HG03558 (cell line): ENCODE measurements around the gene ASIC3.

Experiments
- ATAC-seq: cut with Tn5 transposase; IDR thresholded peaks from one replicate; pipeline ENCODE4 v1.9.1; 2021; ENCODE audit warnings: moderate number of reproducible peaks; ENCODE audit not compliant: unreplicated experiment; ENCODE audit errors: extremely low read depth

The ASIC3 gene

GRCh38 chr7:151082141-151083070, 34.1 kb downstream of the ASIC3 start:
- no peak for ATAC-seq

GRCh38 chr7:151083071-151083823, 34.9 kb downstream of the ASIC3 start, which contains the start of gene TMUB1:
Gene TMUB1, minus strand, starts transcription at chr7:151083493. Its CDS starts 930 bp downstream, at chr7:151082563.
- peak; percentile 29 for ATAC-seq

- ATAC-seq = no peak
Observed at GRCh38 chr7:151083824-151084160, 35.5 kb downstream of the ASIC3 start.

GRCh38 chr7:151085329-151085690, 37.0 kb downstream of the ASIC3 start:
- no peak for ATAC-seq

- ATAC-seq = no peak
Observed at GRCh38 chr7:151085691-151086620, 37.6 kb downstream of the ASIC3 start, which contains the start of gene AGAP3. Gene AGAP3, plus strand, starts transcription at chr7:151086475. Its CDS starts 267 bp downstream, at chr7:151086742.

- ATAC-seq = no peak
Observed at GRCh38 chr7:151086802-151087244, 38.5 kb downstream of the ASIC3 start.

- no peak for ATAC-seq
Observed at GRCh38 chr7:151087245-151088018, 39.1 kb downstream of the ASIC3 start.

- no peak for ATAC-seq
Observed at GRCh38 chr7:151088019-151088855, 39.9 kb downstream of the ASIC3 start.

- ATAC-seq = no peak
Observed at GRCh38 chr7:151088856-151089699, 40.7 kb downstream of the ASIC3 start.

GRCh38 chr7:151089893-151090730, 41.8 kb downstream of the ASIC3 start:
- ATAC-seq = no peak

GRCh38 chr7:151091003-151091402, 42.7 kb downstream of the ASIC3 start:
- no peak for ATAC-seq

GRCh38 chr7:151091431-151091830, 43.1 kb downstream of the ASIC3 start:
- no peak for ATAC-seq

- ATAC-seq = no peak
Observed at GRCh38 chr7:151091988-151092387, 43.7 kb downstream of the ASIC3 start.

GRCh38 chr7:151093748-151094147, 45.4 kb downstream of the ASIC3 start:
- no peak for ATAC-seq

GRCh38 chr7:151094675-151095074, 46.3 kb downstream of the ASIC3 start:
- ATAC-seq = no peak

GRCh38 chr7:151095123-151095797, 46.9 kb downstream of the ASIC3 start:
- ATAC-seq = no peak
